ENCODE results near the gene MEIS2.

The MEIS2 gene

GRCh38 chr15:37044915-37045648 is 55.3 kb downstream of the MEIS2 start:
- ChIA-PET CTCF (no interaction called here), POLR2A (no interaction called here)
- no peak for DNase-seq (ENCODE audit: extremely low spot score)
- TF ChIP-seq TARDBP (IDR thresholded peaks at IDR 0.05) (no peak), BHLHE40 (IDR thresholded peaks at IDR 0.05; ENCODE audit: borderline replicate concordance) (no peak), SP1 (IDR thresholded peaks at IDR 0.05) (no peak), ELF4 (IDR thresholded peaks at IDR 0.05) (no peak), CTBP1 (IDR thresholded peaks at IDR 0.05; ENCODE audit: borderline replicate concordance) (no peak), ARNT (IDR thresholded peaks at IDR 0.05) (no peak), FOXM1 (IDR thresholded peaks at IDR 0.05; ENCODE audit: borderline replicate concordance) (no peak), ZNF384 (IDR thresholded peaks at IDR 0.05) (no peak), SUZ12 (IDR thresholded peaks at IDR 0.05) (no peak), PKNOX1 (IDR thresholded peaks at IDR 0.05) (no peak), FOXA1 (IDR thresholded peaks at IDR 0.05) (no peak)

- no peak for TF ChIP-seq CTBP1 (IDR thresholded peaks at IDR 0.05; ENCODE audit: borderline replicate concordance)
- CTCF ChIA-PET = no interaction called here
- no peak for DNase-seq (ENCODE audit: extremely low spot score)
- POLR2A ChIA-PET = no interaction called here
These were observed 58.5 kb downstream of the MEIS2 start for GRCh38 chr15:37041836-37042235.

- TF ChIP-seq FOXK2 (IDR thresholded peaks at IDR 0.05) (no peak), LEF1 (IDR thresholded peaks at IDR 0.05; ENCODE audit: borderline replicate concordance) (no peak), NFRKB (IDR thresholded peaks at IDR 0.05) (no peak), L3MBTL2 (conservative IDR thresholded peaks at IDR 0.05) (no peak), ARNT (IDR thresholded peaks at IDR 0.05) (no peak), SP1 (IDR thresholded peaks at IDR 0.05) (no peak), PKNOX1 (IDR thresholded peaks at IDR 0.05) (no peak), ELF4 (IDR thresholded peaks at IDR 0.05) (no peak), FOXA1 (IDR thresholded peaks at IDR 0.05) (no peak), CTBP1 (IDR thresholded peaks at IDR 0.05; ENCODE audit: borderline replicate concordance) (no peak), BHLHE40 (IDR thresholded peaks at IDR 0.05; ENCODE audit: borderline replicate concordance) (no peak), SUZ12 (IDR thresholded peaks at IDR 0.05) (no peak), HDGF (IDR thresholded peaks at IDR 0.05; ENCODE audit: borderline replicate concordance) (no peak), ZNF384 (IDR thresholded peaks at IDR 0.05) (no peak)
- no peak for DNase-seq (ENCODE audit: extremely low spot score)
- CTCF ChIA-PET = no interaction called here
- POLR2A ChIA-PET = no interaction called here
These were observed 59.3 kb downstream of the MEIS2 start for GRCh38 chr15:37041042-37041441.

- ChIA-PET POLR2A (no interaction called here), CTCF (interaction anchor here (1.5 kb wide), 1 partner anchor 20 kb away, joined by 4 read pairs; no protein-coding TSS in a partner anchor)
- no peak for DNase-seq (ENCODE audit: extremely low spot score)
- TF ChIP-seq FOXK2 (IDR thresholded peaks at IDR 0.05) (no peak), CTBP1 (IDR thresholded peaks at IDR 0.05; ENCODE audit: borderline replicate concordance) (no peak), SP1 (IDR thresholded peaks at IDR 0.05) (no peak), BHLHE40 (IDR thresholded peaks at IDR 0.05; ENCODE audit: borderline replicate concordance) (no peak), FOXM1 (IDR thresholded peaks at IDR 0.05; ENCODE audit: borderline replicate concordance) (no peak), ELF4 (IDR thresholded peaks at IDR 0.05) (no peak)
These were observed 60.1 kb downstream of the MEIS2 start for GRCh38 chr15:37040072-37040742.

- DNase-seq (ENCODE audit: extremely low spot score) = peak; percentile 6
- TF ChIP-seq L3MBTL2 (conservative IDR thresholded peaks at IDR 0.05) (no peak), SUZ12 (IDR thresholded peaks at IDR 0.05) (no peak), ZNF384 (IDR thresholded peaks at IDR 0.05) (no peak)
- POLR2A ChIA-PET = interaction anchor here (0.8 kb wide), 1 partner anchor 62 kb away, joined by 3 read pairs; no protein-coding TSS in a partner anchor
- CTCF ChIA-PET = no interaction called here
These were observed 61.6 kb downstream of the MEIS2 start for GRCh38 chr15:37038716-37039106.

GRCh38 chr15:37037850-37038715 is 62.3 kb downstream of the MEIS2 start:
- POLR2A ChIA-PET = interaction anchor here (0.8 kb wide), 1 partner anchor 63 kb away, joined by 3 read pairs; no protein-coding TSS in a partner anchor
- CTCF ChIA-PET = interaction anchor here (1.3 kb wide), 1 partner anchor 21 kb away, joined by 5 read pairs; no protein-coding TSS in a partner anchor

More at GRCh38 chr15:37037850-37038715, 62.3 kb downstream of the MEIS2 start:
- DNase-seq (ENCODE audit: extremely low spot score) = peak; percentile 16
- no peak for TF ChIP-seq NFRKB (IDR thresholded peaks at IDR 0.05)
- peak; percentile 79 for TF ChIP-seq PKNOX1 (IDR thresholded peaks at IDR 0.05)
- TF ChIP-seq SP1 (IDR thresholded peaks at IDR 0.05) = no peak

All from HEK293T (cell line).